Measurements from ENCODE around the gene OR1M1. TPM values are rescaled to one million over a fixed set of nuclear protein-coding genes. Genes with fewer than 3 reads are reported as not detected.
A peak's percentile ranks its signal among the peaks of the same experiment; 100 is the strongest.

Gene OR1M1
- total and polyA plus RNA-seq, 4 donors = not detected

DNA sequence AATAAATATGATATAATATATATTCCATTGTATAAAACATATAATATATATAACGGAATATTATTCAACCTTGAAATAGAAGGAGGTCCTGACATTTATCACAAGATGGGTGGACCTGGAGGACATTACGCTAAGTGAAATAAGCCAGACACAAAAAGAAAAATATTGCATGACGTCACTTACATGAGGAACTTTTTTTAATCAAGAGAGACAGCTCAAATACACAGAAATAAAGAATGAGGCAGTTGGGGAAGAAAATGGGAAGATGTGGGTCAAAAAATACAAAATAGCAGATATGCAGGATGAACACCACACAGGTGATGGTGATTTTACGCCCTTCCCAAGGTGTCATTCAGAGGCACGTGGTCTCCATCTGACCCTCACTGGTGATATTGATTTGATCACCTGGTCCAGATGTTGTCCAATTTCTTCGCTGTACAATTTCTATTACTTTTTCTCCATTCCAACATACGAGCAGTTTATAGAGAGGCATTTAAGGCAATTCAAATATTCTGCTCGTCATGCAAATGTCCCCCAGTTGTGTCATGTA lies 52.8 kb downstream of the OR1M1 start:
- Histone ChIP-seq H3K27ac (ENCODE audit: low read depth in 1 of 2, low read length in 2 of 2) (peak overlapping the region; percentile 90 to 94), H3K4me1 (ENCODE audit: control insufficient read depth in 4 of 4, insufficient read depth in 4 of 4, low read length in 3 of 4) (peaks cover 0 to 18% (median 15%) of the 10 kb centered on the region in 4 donors), H3K4me3 (ENCODE audit: low read depth in 1 of 3, low read length in 3 of 3) (peak overlapping the region; percentile 86 to 100 (median 100)), H3K27me3 (ENCODE audit: control insufficient read depth in 4 of 4, insufficient read depth in 4 of 4, low read length in 3 of 4) (no peaks in the 10 kb centered on the region), H3K36me3 (ENCODE audit: control insufficient read depth in 4 of 4, insufficient read depth in 3 of 4, low read depth in 1 of 4, low read length in 3 of 4) (peaks cover 0 to 2% (median 0%) of the 10 kb centered on the region in 4 donors), H3K9ac (ENCODE audit: low read depth in 1 of 2, low read length in 2 of 2) (peak overlapping the region; percentile 49 to 71), H3K9me3 (ENCODE audit: control insufficient read depth in 4 of 4, low read length in 3 of 4) (peaks cover 0 to 7% (median 0%) of the 10 kb centered on the region in 4 donors)
- no peak for DNase-seq (ENCODE audit: low spot score)
- 35% methylated on average over 8 of the region's 8 CpGs for WGBS
- TF ChIP-seq REST (IDR thresholded peaks at IDR 0.05) = no peak
- no peak for TF ChIP-seq GABPA (IDR thresholded peaks at IDR 0.05 in 1 of 2, conservative IDR thresholded peaks at IDR 0.05 in 1 of 2)

DNA sequence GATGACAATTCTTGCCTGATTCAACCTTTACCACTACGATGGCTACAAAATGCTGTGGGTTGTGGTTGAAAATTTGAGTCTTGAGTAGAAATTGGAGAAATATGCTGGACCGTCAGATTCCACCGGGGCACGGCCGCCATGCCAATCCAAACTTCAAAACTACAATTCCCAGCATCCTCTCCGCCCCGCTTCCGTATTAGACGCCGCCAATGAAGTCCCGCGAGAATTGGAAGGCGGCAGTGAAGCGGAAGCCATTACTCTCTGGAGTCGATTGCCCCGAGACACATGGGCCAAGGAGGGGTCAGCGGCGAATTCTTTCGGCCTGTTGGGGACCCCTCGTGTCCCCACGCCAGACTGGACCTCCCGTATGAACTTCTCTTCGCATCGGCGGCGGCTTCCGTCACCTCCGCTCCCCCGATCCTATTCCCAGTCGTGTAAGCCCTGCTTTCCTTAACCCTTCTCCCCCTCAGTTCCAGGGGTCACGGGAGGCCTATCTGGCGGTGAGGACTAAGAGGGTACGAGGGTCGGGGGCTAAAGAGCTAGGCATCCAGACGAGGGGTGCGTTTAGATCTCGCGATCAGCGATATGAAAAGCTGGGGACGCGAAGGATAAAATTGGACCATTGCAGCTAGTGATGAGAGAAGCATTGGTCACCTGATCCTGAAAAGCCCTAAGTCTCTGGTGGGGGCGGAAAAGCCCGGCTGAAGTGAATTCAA lies 53.5 kb downstream of the OR1M1 start, which contains the start of gene ZNF317:
Gene ZNF317 (plus strand): TSS at position 239 of the 716 bp plus-strand sequence. CDS start 15,620 bp downstream, outside the sequence.
- Histone ChIP-seq H3K27ac (ENCODE audit: low read depth in 1 of 2, low read length in 2 of 2) (peak within 1 kb of the TSS; percentile 90 to 94), H3K4me1 (ENCODE audit: control insufficient read depth in 4 of 4, insufficient read depth in 4 of 4, low read length in 3 of 4) (peaks cover 0 to 18% (median 15%) of the 10 kb centered on the region in 4 donors), H3K4me3 (ENCODE audit: low read depth in 1 of 3, low read length in 3 of 3) (peak within 1 kb of the TSS; percentile 86 to 100 (median 100)), H3K27me3 (ENCODE audit: control insufficient read depth in 4 of 4, insufficient read depth in 4 of 4, low read length in 3 of 4) (no peaks in the 10 kb centered on the region), H3K9me3 (ENCODE audit: control insufficient read depth in 4 of 4, low read length in 3 of 4) (peaks cover 0 to 13% (median 0%) of the 10 kb centered on the region in 4 donors), H3K9ac (ENCODE audit: low read depth in 1 of 2, low read length in 2 of 2) (peak within 1 kb of the TSS; percentile 75 to 93), H3K36me3 (ENCODE audit: control insufficient read depth in 4 of 4, insufficient read depth in 3 of 4, low read depth in 1 of 4, low read length in 3 of 4) (peaks cover 0 to 2% (median 0%) of the 10 kb centered on the region in 4 donors)
- TF ChIP-seq RXRA (IDR thresholded peaks at IDR 0.05) (peak; percentile 27 to 41), EGR1 (IDR thresholded peaks at IDR 0.05; ENCODE audit: low read depth in 2 of 2) (no peak), HNF4A (conservative IDR thresholded peaks at IDR 0.05) (peak in 1 of 2 donors; percentile 4), NR2F2 (IDR thresholded peaks at IDR 0.05) (peak; percentile 75), HNF4G (IDR thresholded peaks at IDR 0.05) (no peak), YY1 (IDR thresholded peaks at IDR 0.05) (peak; percentile 99), MAX (IDR thresholded peaks at IDR 0.05) (peak; percentile 58), GABPA (IDR thresholded peaks at IDR 0.05 in 1 of 2, conservative IDR thresholded peaks at IDR 0.05 in 1 of 2) (peak; percentile 36 to 89), ATF3 (IDR thresholded peaks at IDR 0.05) (no peak)
- TF ChIP-seq, protein P1, sequence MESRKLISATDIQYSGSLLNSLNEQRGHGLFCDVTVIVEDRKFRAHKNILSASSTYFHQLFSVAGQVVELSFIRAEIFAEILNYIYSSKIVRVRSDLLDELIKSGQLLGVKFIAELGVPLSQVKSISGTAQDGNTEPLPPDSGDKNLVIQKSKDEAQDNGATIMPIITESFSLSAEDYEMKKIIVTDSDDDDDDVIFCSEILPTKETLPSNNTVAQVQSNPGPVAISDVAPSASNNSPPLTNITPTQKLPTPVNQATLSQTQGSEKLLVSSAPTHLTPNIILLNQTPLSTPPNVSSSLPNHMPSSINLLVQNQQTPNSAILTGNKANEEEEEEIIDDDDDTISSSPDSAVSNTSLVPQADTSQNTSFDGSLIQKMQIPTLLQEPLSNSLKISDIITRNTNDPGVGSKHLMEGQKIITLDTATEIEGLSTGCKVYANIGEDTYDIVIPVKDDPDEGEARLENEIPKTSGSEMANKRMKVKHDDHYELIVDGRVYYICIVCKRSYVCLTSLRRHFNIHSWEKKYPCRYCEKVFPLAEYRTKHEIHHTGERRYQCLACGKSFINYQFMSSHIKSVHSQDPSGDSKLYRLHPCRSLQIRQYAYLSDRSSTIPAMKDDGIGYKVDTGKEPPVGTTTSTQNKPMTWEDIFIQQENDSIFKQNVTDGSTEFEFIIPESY (IDR thresholded peaks at IDR 0.05) = peak; percentile 100
- WGBS = under 1% methylated on average over 43 of the region's 43 CpGs
- DNase-seq (ENCODE audit: low spot score) = peak; percentile 89

Data from liver (tissue), 9 donors.